GM12865 (cell line): Measurements from ENCODE around the gene TRMT2A.
A peak's percentile ranks its signal among the peaks of the same experiment; 100 is the strongest.

Experiments
- DNase-seq: peaks from one replicate; pipeline ENCODE4 v3.0.0; 2010; ENCODE audit warnings: low read depth
- H3K4me3 ChIP-seq: 2 replicates; pipeline ENCODE4 v1.5.1; 2011; ENCODE audit warnings: mild to moderate bottlenecking, low read depth, low read length, control low read depth
- TF ChIP-seq, protein P1 (sequence below): IDR thresholded peaks from 2 replicates; pipeline ENCODE4 v1.5.1; 2011; ENCODE audit warnings: low read length, control low read depth, low read depth, inconsistent platforms; ENCODE audit not compliant: insufficient read depth; ENCODE audit errors: missing control alignments

The TRMT2A gene

DNA sequence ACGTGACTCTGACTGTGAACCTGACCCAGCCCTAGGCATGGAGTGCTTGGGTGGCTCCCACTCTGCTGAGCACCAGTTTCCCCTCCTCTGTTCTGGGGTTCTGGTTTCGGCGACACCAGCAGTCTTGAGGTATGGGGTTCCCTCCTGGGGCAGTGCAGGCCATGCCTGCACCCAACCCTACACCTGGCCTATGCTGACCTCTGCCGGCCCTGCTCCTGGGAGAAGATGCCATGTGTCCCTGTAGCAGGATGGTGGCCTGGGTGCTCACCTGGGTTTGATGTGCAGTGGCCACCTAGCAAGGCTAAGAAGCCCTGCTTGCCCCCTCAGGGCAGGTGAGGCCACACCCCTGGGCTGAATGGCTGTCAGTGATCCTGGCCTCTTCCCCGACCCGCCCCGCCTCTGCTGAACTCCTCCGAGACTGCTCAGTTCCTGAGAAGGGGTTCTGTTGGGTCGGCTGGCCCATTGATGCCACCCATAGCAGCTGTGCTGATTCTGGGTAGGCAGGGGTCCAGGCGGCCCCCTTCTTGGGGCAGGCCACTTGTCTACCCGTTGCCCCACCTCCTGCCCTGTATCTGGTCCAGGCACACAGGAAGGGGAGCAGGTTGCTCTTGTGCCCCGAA is 17.0 kb upstream of the TRMT2A start:
- no peak for DNase-seq
- TF ChIP-seq, protein P1, sequence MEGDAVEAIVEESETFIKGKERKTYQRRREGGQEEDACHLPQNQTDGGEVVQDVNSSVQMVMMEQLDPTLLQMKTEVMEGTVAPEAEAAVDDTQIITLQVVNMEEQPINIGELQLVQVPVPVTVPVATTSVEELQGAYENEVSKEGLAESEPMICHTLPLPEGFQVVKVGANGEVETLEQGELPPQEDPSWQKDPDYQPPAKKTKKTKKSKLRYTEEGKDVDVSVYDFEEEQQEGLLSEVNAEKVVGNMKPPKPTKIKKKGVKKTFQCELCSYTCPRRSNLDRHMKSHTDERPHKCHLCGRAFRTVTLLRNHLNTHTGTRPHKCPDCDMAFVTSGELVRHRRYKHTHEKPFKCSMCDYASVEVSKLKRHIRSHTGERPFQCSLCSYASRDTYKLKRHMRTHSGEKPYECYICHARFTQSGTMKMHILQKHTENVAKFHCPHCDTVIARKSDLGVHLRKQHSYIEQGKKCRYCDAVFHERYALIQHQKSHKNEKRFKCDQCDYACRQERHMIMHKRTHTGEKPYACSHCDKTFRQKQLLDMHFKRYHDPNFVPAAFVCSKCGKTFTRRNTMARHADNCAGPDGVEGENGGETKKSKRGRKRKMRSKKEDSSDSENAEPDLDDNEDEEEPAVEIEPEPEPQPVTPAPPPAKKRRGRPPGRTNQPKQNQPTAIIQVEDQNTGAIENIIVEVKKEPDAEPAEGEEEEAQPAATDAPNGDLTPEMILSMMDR = no peak
- no peak overlapping the region for H3K4me3 ChIP-seq

DNA sequence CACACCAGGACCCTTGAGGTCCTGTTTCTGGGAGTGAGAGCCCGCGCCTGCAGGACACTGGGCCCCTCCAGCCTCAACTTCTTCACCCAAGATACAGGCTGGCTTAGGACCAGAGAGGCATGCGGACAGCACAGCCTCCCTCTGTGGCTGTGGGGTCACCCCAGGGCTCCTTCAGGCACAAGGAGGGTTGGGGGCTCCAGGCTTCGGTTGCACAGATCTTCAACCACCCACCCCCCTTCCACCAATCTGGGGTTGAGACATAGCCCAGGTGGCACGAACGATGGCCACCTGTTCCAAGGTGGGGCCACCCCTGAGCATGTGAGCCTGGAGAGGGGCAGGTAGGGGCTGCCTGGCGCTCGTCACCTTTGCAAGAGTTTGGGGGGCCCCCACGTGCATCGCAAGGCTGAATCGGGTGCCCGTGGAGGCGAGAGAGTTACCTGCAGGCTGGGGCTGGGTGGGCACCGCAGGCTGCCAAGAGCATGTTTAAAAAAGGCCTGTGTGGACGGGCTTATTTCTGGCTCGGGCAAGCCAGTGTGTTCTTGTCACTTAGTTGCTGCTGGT is 15.7 kb upstream of the TRMT2A start:
- DNase-seq = no peak
- TF ChIP-seq, protein P1 = no peak
- H3K4me3 ChIP-seq = peak overlapping the region; percentile 84

DNA sequence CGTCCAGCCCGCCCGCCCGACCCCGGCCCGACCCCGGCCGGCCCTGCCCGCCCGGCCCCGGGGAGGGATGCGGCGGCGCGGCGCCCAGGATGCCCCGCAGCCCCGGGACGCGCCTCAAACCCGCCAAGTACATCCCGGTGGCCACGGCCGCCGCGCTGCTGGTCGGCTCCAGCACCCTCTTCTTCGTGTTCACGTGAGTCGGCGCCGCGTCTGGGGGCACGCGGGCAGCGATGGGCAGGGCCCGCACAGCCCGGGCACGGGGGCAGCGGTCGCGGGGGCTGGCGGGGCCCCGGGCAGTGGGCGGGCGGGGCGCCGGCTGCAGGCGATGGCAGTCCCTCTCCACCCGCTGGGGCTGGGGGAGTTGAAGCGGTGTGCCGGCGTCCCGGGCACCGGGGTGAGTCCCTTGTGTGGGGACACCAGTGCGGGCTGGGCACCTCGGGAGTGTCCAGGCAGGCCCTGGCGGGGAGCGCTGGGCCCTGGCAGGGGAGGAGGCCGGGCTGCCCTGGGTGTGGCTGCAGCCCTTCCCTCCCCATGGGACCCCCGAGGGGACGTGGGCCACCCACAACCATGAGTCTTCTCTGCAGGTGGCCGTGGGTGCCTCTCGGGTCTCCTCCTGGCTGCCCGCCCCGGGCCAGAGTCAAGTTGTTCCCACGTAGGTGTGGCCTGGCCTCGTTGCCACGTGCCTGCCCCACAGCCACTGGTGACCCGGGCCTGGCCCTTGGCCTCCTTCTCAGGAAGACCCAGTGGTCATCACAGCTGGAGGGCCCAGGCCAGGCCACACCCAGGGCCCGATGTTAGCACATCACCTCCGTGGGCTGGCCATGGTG is 15.0 kb upstream of the TRMT2A start:
- TF ChIP-seq, protein P1 = no peak
- H3K4me3 ChIP-seq = peak overlapping the region; percentile 84
- no peak for DNase-seq

DNA sequence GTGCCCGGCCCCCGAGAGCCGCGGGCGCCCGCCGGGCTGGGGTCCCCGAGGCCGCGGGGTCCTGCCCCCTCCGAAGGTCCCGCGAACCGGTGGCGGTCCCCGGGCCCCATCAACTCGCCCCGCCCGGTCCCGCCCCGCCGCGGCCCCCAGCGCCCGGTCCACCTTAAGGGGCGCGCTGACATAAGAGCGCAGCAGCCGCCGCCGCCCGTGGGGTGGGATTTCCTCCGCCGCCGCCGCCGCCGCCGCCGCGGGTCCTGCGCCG is 14.5 kb upstream of the TRMT2A start, which contains the start of gene ZDHHC8:
Gene ZDHHC8, plus strand, starts transcription at position 208 of the 262 bp plus-strand sequence. CDS start 144 bp downstream, outside the sequence.
- peak; percentile 42 for DNase-seq
- peak within 1 kb of the TSS; percentile 85 for H3K4me3 ChIP-seq
- TF ChIP-seq, protein P1 = no peak

DNA sequence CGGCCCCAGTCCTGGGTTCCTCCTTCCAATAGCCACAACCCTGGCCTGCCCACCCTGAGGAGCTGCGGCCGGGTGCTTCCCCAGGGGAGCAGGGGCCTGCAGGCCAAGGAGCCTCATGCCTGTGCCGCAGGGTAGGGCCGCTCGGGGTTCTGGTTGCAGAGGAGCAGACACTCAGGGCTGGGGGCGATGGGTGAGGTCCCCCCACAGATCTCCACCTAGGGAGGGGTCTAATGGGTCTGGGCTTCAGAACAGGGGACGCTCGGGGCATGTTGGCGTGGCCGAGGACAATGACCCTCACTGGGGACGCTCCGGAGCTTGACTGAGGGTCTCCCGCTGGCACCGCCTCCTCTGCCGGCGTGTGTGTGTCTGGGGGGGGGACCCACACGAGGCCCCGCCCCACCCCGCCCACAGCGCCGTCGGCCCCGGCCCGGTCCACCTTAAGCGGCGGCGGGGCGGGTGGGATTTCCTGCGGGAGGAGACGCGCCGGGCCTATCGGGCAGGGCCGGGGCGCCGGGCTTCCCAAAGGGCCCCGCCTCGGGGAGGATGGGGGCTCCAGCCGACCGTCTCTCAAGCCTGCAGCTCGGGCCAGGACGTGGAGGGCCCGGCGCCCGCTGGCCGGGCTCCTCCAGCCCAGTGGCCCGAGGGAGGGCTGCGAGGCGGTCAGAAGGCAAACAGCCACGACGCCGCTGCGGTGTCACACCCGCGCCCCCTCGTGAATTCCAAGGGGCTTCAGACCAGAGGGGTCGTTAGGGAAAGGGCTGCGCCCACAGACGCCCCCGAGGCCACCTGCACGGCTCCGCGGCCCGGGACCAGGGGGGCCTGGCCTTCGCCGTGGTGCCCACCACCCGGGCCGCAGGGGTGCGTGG is 13.9 kb upstream of the TRMT2A start:
- TF ChIP-seq, protein P1 = no peak
- DNase-seq = peak; percentile 85
- peak overlapping the region; percentile 85 for H3K4me3 ChIP-seq

DNA sequence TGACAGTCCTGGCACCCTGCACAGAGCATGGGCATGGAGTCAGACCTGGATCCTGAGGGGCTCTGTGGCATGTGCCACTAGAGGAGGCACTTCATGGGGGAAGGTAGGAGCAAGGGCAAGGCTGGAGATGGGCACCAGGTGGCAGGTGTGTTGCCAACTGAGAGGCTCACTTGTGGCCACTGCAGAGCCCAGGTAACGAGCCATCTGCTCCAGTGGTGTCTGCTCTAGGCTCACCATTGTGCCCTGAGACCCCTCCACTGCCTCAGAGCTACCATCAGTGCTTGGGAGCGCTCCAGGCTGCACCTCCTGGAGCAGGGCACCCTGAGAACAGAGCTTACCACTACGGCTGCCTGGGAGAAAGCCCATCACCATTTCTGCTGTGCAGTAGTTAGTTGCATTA is 13.3 kb upstream of the TRMT2A start:
- DNase-seq = no peak
- no peak overlapping the region for H3K4me3 ChIP-seq
- TF ChIP-seq, protein P1 = no peak
